GM19239 (cell line): ENCODE data around the gene CPM.

ENCODE experiments used
- DNase-seq: peaks from one replicate; pipeline ENCODE4 v3.0.0; 2011; ENCODE audit warnings: low spot score; ENCODE audit not compliant: insufficient read length
- FAIRE-seq: peaks from 2 replicates; lab custom pipeline; 2011; peaks lifted over from hg19 to GRCh38; lab: Jason Lieb, UNC

The CPM gene

DNA sequence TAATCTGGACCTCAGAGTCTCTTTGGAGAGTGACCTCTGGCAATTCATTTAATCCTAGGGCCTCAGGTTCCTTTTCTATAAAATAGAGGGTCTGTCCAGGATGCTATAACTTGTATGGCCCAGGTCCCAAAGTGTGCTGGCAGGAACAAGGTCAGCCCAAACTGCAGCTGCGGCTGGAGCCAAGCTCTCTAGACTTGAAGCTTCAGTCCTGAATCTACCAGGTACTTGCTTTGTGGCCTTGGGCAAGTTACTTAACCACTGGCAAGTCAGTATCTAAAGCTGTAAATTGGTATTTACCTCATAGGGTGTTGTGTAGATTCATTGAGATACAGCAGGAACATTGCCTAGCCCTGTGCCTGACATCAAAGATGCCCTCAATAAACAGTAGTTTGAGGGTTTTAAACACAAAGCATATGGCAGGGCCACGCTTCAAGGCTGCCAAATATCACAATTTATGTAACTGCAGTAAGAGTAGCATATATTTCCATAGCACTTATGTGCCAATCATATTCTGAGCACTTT lies 21.7 kb downstream of the CPM start:
- FAIRE-seq, result no peak
- no peak for DNase-seq

DNA sequence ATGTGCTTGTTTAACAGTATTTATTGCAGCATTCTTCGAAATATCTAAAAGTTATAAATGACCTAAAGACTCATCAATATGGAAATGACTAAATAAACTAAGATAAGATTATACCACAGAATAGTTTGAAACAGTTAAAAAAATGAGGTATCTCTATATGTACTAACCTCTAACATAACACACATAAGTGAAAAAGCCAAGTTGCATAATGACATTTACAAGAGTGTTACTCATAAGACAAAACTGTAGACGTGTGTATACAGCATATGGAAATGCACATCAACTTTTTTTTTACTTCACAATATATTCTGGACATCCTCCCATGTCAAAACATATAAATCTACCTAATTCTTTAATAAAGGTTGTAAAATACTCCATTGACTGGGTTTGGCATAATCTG lies 22.8 kb downstream of the CPM start:
- FAIRE-seq (no peak), DNase-seq (no peak)

DNA sequence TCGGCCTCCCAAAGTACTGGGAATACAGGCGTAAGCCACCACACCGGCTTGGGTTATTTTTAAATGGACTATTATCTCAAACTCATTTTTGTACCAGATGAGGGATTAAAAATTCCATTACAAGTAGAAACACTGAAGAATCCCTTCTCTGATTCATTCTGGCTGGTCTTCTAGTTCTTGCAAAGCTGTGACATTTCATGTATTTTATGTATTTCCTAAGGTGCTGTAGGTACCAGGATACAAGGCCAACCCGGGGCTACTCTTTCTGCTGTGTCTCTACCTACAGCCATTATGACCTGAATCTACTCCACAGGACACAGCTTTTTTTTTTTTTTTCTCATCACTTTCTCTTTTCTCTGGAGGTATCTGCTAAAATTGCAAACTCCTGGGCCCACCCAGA lies 24.9 kb downstream of the CPM start:
- DNase-seq (no peak), FAIRE-seq (no peak)

DNA sequence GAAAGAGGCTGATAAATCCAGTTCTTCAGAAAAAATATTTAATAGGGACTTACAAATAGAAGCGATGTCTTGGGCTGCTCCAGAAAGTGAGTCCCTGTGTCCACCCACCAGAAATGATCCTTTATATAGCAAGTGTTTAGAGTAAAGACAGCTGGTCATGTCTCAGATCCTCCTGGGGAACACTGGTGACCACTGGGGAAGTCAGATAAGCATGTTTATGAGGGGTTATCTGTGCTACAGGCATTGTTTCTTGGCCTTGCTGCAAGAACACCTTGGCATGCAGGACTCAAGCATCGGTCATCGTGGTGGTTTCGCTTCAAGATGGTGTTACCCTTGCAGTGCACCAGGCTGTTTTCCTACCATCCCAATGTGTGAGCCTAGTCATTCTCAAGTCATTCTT lies 27.2 kb downstream of the CPM start:
- no peak for FAIRE-seq
- DNase-seq, result no peak

DNA sequence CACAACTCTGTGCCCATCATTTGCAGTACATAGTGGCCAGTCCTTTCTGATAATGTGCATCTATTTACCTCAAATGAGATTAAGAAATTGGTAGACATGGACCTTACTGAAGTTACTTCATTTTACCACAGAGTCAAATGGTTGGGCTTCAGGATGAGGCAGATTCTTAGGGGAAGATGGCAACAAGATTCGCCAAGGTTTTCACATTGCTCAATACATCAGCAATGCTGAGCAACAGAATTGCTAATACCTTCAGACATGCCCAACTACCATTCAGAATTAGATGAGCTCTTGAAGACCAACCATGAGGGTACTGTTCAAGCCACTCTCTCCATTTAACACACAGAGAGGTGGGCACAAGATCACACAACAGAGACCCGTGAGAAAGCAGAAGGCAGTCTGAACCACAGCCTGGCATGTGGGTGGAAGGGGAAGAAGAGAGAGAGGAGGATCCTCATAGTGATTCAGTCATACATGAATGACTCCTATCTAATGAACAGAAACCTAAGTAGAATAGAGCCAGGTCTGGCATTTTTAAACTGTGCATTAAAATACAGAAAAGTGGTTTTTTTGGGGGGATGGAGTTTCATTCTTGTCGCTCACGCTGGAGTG lies 28.5 kb downstream of the CPM start:
- FAIRE-seq (peak; percentile 21), DNase-seq (no peak)

DNA sequence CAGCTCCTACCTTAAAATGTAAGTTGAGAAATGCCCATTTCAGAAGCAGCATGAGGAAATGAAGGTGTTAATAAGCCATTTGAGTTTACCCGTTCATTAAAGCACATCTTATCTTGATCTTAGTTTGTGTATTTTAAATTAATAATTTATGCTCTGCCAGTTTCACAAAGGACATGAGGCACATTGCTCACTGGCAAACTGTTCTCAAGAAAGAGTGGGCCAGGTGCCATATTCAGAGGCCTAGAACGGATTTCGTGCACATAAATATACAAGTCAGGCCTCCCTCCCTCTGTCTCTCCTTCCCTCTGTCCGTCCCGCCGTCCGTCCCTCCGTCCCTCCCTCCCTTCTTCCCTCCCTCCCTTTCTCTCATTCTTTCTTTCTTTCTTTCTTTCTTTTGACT lies 29.5 kb downstream of the CPM start:
- no peak for DNase-seq
- FAIRE-seq, result no peak

DNA sequence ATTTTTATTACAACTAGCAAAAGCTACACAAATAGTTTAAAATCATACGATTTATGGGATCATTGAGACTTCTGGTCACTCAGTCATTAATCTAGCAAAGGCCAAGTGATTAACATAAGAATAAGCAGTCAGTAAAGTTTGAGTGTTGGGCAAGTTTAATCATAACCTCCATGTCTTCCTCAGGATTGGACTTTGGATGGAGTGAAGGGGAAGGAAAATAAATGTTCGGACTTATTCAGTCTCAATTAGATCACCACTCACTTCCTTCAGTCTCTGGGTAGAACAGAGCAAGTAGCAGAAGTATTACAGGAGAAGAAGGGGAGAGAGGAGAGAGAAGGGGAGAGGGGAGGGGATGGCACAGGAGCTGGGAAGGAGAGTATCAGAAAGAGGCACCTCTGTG lies 31.4 kb downstream of the CPM start:
- DNase-seq (no peak), FAIRE-seq (no peak)

DNA sequence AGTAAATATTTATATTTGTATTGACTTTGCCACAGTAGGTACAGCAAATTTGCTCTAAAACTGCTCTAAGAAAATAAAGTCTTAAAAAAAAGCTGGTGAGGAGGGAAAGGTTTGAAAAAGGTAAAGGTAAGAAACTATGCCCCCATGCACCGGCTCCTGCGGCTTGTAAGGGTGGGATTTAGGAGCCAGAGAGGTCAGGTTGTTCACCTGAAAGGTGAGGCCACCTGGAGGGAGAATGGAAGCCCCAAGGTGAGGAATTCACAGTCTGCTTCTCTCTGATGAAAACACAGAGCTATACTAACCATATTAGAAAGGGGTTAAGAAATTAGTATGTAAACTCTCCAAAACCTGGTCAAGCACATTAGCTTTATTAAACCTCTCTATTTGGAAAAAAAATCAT lies 31.8 kb downstream of the CPM start:
- no peak for FAIRE-seq
- DNase-seq, result no peak

DNA sequence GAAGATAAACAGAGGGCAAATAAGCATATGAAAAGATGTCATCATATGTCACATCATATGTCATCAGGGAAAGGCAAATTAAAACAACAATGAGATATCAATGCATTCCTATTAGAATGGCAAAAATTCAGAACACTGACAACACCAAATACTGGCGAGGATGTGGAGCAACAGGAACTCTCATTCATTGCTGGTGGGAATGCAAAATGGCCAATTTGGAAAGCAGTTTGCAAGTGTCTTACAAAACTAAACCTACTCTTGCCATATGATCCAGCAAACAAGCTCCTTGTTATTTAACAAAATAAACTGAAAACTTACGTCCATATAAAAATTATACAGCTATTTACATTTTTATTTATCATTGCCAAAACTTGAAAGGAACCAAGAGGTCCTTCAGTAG lies 32.7 kb downstream of the CPM start:
- FAIRE-seq (no peak), DNase-seq (no peak)

DNA sequence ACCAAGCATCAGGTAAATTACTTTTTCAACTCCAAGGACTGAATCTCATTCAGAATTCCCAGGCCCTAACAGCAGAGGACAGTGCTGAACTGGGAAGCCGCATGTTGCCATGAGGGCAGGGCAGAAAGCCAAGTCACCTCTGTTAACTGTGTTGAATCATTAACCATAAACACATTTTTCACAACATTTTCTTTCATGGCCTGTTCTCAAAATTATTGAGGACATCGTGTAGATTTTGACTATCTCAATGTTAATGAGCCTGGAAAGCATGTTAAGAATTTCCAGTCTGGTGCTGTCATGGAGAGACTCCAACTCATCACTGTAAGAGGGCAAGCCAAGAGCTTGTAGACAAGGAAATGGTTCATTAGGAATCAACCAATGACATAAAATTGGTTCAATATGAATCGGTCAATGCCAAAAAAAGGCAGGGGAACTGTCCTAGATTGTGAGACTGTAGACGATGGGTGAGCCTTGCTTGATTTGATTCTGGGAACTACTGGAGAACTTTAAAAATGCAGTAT lies 33.7 kb downstream of the CPM start:
- FAIRE-seq, result no peak
- no peak for DNase-seq

DNA sequence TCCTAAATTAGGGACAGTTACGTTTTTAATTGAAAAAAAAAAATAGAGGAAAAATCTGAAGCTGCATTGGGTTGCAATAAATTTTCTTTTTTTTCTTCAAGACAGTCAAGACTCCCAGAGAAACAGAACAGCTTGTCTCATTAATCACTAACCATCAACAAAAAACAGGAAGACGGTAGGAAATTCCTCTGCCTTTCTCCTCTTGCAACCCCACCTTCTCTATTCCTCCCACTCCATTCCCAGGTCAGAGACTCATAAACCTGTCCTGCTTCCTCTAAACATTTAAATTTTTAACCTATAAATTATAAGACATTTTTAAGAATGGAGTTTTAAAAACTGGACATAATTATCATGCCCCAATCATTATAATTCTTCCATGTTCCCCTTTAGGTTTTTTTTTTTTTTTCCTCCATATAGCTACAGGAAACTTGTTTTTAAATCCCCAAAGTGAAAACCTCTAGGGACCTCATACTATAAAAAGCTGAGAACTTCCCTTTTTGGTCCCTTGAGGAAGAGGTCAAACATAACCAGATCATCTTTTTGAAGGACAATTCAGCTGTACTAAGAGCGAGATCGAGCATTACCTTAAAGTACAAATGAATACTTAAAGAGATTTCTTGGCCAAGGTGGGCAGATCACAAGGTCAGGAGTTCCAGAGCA lies 36.0 kb downstream of the CPM start:
- DNase-seq, result no peak
- FAIRE-seq, result no peak

DNA sequence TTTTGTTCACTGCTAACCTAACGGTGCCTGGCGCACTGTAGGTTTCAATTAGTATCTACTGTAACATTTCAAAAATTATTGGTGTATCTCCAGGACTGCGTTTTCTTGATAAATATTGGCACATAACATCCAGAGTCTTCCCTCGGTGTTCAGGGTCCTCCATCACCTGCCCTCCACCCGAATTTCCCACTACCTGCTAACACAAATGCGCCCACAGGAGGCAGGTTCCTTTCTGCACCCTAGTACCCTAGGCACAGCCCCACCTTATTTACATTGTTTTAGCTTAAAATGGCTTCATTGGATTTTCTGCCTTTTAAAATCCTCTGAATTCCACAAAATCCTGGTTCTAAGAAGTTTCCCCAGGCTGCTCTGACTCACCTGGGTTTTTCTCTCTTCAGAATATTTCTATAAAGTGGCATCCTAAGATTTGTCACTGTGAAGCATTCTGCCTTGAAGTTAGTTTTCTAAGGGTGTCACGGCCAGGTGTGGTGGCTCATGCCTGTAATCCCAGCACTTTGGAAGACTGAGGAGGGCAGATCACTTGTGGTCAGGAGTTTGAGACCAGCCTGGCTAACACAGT lies 38.6 kb downstream of the CPM start:
- FAIRE-seq (no peak), DNase-seq (no peak)

DNA sequence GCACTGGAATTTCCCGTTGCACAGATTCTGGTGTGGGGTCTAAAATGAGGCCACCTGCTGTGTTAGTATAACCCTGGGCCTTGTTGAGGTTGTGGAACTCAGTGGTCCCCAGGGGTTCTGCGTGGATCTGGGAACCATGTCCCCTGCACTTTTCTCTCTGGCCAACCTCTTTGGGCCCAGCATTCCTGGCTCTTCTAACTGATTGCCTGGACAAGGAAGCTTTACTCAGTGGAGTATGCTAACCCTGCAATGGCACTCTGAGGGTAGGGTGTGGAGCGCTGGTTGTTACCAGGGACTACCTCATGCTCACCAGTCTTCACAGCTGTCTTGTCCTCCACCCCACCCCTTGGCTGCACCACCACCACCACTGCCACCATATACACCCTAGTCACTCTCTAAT lies 39.2 kb downstream of the CPM start:
- FAIRE-seq, result no peak
- no peak for DNase-seq

DNA sequence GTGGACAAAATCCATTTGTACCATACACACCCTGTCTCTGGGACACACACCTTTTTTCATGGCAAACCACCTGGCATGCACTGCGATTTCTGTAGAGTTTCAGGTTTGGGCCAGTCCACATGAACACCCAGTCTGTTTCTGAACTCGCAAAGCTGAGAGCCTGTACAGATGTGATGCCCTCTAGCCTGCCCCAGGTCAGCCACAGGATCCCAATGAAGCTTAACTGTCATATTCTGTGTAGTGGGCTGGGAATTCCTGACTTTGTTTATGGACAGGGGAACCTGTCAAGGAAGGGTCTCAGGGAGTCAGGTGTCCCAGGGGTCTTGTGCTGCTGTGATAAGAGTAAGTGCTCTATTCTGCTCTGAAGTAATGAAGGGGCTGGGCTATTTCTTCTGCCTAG lies 39.8 kb downstream of the CPM start:
- no peak for DNase-seq

DNA sequence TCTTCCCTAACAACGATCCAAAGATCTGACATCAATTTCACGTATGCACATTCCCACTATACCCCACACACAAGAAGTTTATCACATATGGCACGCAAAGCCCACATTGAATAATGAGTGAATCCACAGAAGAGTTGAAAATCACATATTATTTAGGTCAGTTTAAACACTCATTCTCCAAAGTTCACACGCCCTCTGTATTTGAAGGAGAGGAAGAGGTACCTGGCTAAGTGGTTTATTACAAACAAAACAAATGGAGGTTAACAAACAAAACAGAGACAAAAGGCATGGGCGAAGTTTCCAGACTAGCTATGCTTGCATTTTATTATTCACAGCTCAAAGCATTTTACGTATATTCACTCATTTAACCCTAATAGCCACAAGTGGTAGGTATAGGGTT lies 41.8 kb downstream of the CPM start:
- no peak for FAIRE-seq
- DNase-seq, result no peak

More for the DNA sequence above, 39.8 kb downstream of the CPM start:
- FAIRE-seq, result no peak

DNA sequence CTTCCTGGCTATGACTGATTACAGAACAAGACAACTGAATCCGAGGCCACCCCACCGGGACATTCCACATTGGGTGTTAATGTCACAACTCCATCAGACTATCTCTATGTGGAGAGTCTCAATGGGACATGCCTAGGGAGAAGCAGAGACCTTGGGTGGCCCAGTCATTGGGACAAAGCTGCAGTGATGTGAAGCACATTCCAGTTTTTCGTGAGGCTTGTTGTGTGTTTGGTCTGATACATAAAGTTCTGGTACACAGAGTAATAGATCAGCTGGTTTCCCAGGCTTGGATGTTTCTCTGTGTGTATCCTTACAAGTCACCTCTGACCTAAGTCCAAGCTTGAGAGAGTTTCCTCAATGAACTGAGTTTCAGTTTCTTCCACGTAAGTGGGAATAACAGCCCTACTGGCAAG lies 42.3 kb downstream of the CPM start:
- no peak for DNase-seq
- FAIRE-seq, result no peak

DNA sequence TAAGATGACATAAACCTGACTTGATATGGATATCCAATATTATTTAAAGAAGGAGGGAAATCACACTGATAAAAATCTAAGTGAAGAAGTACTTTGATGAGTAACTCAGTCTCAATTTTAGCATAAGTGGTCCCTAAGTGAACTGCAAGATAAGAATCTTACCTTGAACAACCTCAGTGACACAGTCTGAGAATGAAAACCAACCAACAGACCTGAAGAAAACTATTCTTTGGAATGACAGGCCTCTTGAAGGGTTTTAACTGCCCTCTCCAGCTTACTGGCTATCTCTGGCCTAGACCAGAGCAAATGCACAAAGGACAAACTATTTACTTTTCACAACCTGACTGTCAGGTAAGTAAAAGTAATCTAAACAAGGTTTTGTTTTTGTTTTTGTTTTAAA lies 44.7 kb downstream of the CPM start:
- DNase-seq, result no peak
- FAIRE-seq, result no peak

DNA sequence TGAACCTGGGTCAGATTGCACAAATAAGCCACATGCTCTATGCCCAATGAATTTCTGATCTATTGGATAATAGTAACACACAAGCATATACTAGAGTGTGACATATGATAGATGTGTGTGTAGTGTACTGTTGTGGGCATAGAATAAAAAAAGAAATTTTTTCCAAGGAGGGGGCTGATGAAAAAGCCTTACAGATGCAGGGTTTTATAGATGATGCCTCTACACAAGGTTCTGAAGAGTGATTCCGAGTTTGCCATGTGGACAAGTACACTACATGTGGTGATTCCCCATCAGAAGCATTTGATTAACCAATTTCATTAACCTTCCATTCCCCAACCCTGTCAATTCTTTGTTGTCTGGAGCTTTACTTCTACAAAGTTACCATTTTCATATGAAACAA lies 45.3 kb downstream of the CPM start:
- FAIRE-seq, result no peak
- DNase-seq, result no peak

DNA sequence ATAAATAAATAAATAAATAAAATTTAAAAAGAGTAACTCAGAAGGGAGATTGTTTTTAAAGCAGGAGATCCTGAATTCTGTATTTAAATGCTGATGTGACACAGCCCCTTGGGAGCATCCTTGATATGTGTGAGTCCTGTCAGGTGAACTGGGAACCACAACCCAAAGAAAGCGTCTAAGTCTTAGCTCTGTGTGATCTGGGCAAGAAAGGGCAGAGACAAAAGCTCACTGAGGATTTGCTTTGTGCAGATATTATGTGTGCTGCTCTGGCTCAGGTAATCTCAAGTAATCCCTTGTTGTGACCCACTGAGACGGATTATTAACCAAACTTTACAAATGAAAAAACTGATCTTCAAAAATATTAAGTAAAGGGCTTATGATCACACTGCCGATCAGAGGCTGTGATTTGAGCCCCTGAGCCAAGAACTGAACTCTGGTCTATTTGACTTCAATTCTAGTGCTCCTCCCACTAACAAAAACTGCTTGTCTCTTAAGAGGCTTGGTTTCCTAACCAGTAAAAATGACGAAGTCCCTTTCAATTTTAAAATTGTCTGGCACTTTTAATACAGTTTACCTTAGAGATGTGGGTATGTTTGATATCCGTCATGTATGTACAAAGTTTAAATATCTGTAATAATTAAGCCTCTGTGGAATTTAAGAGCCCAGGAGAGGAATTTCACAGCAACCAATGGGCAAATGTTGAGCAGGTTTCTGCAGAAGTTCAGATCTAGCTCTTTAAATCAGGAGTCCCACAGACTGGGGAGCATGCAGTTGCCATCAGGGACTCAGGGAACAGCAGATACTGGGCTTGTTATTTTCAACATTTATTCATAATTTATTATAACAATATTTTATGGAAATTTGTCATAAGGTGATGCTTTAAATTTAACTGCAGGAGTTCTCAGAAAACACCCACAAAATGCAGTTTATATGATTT lies 46.1 kb downstream of the CPM start:
- FAIRE-seq (no peak), DNase-seq (no peak)

DNA sequence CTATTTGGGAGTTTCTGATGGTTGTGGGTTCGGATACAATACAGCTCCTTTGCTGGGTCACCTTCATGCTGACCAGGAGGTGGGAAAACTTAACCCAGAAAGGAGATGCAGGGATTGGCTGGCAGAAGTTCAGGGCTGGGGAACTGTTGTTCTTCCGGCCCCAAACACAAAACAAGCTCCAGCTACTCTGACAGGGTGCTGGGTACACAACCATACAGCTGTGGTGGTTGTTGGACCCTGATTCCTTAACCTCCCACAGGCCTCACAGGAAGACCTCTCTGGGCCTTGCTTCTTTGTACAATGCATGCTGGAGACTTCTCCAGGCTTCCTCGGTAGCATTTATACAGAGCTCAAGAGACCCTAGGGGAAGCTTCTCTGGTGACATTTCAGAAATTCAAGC lies 47.6 kb downstream of the CPM start:
- FAIRE-seq, result no peak
- DNase-seq, result no peak

DNA sequence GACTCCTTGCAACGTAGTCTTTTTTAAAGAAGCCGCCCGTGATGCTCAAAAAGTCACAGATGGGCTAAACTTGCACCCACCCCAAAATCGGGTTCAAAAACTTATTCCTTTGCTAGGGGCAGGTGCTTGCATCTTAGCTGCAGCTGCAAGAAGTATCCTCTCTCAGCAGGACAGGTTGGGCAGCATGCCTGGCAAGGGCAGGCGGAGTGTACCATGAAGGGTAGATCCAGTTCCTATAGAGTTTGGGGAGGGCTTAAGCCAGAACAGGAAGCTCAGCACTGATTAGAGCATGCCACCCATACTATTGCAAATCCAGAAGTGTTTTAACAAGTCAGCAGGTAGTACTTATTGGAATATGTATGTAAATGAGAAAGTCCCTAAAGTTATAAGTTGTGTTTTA lies 48.7 kb downstream of the CPM start:
- no peak for FAIRE-seq
- DNase-seq, result no peak
